ENCODE measurements around the gene IL1B.

IL1B gene

DNA sequence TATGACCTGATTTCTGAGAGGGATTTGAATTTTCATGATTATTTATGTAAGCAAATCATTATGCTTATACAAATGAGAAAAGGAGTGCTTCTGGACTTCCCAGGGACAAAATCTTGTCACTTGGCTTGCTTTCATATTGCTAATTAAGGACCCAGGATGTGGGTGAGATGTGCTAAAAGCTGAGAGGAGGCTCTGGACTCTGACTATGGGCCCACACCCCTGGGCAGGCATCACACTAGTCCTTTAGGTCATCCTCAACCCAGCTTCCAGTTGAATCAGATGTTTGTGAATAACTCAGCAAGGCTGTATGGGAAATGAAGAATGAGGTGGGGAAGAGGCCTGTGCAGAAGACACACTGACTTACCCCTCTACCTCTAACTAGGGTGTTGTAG lies 11.9 kb downstream of the IL1B start:
- H3K4me3 ChIP-seq (replicated peaks; ENCODE audit: low read depth, low read length) = no peak overlapping the region
- no peak for DNase-seq (ENCODE audit: low read depth)
- TF ChIP-seq, protein P1, sequence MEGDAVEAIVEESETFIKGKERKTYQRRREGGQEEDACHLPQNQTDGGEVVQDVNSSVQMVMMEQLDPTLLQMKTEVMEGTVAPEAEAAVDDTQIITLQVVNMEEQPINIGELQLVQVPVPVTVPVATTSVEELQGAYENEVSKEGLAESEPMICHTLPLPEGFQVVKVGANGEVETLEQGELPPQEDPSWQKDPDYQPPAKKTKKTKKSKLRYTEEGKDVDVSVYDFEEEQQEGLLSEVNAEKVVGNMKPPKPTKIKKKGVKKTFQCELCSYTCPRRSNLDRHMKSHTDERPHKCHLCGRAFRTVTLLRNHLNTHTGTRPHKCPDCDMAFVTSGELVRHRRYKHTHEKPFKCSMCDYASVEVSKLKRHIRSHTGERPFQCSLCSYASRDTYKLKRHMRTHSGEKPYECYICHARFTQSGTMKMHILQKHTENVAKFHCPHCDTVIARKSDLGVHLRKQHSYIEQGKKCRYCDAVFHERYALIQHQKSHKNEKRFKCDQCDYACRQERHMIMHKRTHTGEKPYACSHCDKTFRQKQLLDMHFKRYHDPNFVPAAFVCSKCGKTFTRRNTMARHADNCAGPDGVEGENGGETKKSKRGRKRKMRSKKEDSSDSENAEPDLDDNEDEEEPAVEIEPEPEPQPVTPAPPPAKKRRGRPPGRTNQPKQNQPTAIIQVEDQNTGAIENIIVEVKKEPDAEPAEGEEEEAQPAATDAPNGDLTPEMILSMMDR (IDR thresholded peaks at IDR 0.05; ENCODE audit: low read length, missing control alignments) = no peak

DNA sequence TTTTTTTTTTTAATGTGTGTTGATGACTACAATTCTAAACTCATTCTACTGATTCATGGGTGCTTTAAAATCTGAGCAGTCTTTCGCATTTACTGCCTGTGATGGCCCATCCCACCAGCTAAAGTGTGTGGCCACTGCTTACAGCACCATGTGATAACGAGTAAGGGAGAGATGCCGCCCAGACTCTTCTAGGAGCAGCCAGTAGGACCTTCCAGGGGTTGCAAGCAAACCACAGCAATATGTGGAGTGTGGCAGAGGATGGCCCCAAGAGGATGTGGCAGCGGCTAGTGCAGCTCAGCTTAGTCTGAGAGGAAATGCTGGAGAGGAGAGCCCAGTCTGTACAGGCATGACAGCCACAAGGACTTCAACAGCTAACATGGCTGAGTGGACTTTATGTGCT lies 14.9 kb downstream of the IL1B start:
- H3K4me3 ChIP-seq (replicated peaks; ENCODE audit: low read depth, low read length) = no peak overlapping the region
- TF ChIP-seq, protein P1 (IDR thresholded peaks at IDR 0.05; ENCODE audit: low read length, missing control alignments) = no peak
- no peak for DNase-seq (ENCODE audit: low read depth)

DNA sequence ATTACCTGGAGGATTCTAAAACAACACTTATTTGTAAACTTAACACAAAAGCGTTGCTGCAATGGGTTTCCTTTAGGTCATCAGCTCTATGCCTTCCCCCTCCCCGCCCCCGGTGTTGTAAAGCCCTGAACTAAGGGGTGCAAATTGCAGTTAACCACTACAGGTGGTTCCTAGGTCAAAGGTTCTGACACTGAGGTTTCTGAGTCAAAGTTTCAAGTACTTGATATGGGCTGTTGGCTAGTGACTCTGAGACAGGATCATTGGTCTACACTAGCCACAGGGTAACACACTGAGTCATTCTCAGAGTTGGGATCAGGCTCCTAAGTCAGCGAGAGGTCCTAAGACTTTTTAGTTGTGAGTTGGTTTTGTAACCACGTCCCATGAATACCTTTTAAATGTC lies 15.4 kb downstream of the IL1B start:
- no peak for DNase-seq (ENCODE audit: low read depth)
- TF ChIP-seq, protein P1 (IDR thresholded peaks at IDR 0.05; ENCODE audit: low read length, missing control alignments) = no peak
- no peak overlapping the region for H3K4me3 ChIP-seq (replicated peaks; ENCODE audit: low read depth, low read length)

DNA sequence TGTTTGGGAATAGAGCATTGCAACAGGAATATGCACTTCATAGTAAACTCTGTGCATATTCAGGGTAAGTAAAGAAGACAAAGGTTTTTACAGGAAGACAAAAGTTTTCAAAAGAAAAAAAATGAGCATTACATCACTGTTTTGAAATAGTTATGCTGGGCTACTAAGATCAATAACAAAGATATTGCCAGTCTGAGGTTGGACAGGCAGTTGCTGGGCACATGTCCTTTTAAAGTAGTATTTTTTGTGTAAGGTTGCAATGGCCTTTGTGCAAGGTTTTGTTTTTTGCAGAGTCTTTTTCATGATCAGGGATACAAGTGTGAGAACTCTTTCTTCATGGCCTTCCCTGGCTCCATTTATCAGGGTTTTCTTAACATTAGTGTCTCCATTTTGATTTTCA lies 16.2 kb downstream of the IL1B start:
- no peak overlapping the region for H3K4me3 ChIP-seq (replicated peaks; ENCODE audit: low read depth, low read length)
- TF ChIP-seq, protein P1 (IDR thresholded peaks at IDR 0.05; ENCODE audit: low read length, missing control alignments) = no peak
- DNase-seq (ENCODE audit: low read depth) = no peak

DNA sequence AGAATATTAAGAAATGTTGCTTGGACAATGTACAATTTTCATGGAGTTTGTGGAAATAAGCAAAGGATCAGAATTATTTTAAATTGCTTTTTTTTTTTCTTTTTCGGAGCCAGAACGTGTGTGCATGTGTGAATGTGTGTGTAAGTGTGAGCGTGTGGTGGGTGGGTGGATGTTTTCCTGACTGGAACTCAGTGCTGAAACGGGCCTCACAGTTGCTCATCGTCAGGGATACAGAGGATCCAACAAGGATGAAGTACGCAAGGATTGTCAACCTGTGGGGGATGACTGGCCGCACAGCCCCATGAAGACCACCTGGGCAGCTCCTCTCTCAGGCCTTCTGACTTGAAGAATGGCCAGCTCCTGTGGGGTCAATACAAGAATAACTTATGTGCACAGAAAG lies 17.5 kb downstream of the IL1B start:
- DNase-seq (ENCODE audit: low read depth) = no peak
- H3K4me3 ChIP-seq (replicated peaks; ENCODE audit: low read depth, low read length) = no peak overlapping the region
- TF ChIP-seq, protein P1 (IDR thresholded peaks at IDR 0.05; ENCODE audit: low read length, missing control alignments) = no peak

DNA sequence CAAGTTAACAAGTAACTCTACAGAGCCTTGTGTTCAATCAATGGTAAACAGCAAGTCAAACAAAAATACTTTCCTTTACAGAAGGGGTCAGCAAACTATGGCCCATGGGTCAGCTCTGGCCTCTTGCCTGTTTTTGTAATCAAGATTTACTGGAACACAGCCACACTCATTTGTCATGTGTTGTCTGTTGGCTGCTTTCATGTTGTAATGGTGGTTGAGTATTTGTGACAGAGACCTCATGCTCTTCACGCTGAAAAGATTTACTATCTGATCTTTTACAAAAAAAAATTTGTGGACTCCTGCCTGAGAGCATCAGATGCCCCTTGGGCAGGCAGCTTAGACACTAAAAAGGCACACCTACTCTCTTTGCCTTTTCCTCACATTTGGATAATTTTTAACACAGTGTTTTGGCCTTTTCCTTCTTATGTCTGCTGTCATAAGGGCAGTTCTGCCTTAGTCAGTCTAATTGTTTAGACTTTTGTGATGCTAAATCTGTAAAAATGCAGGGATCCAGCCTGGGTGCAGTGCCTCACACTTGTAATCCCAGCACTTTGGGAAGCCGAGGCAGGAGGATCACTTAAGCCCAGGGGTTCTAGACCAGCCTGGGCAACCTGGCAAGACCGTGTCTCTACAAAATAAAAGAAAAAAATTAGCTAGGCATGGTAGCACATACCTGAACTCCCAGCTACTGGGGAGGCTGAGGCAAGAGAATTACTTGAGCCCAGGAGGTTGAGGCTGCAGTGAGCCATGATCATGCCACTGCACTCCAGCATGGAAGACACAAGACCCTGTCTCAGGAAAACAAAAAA lies 18.3 kb downstream of the IL1B start:
- DNase-seq (ENCODE audit: low read depth) = peak; percentile 45
- no peak overlapping the region for H3K4me3 ChIP-seq (replicated peaks; ENCODE audit: low read depth, low read length)
- TF ChIP-seq, protein P1 (IDR thresholded peaks at IDR 0.05; ENCODE audit: low read length, missing control alignments) = no peak

Data from fibroblast of pulmonary artery (primary cell).